ENCODE data around the gene IQGAP1. TPM values are rescaled to one million over a fixed set of nuclear protein-coding genes. Genes with fewer than 3 reads are reported as not detected.

IQGAP1 gene
- total and polyA plus RNA-seq, 4 donors = 83.0 to 396 (median 189) TPM

- WGBS, 2 donors = 70 to 73% methylated on average over 7 of the region's 7 CpGs
- H3K9me3 ChIP-seq (ENCODE audit: control insufficient read depth in 4 of 4, insufficient read depth in 3 of 4, low read length in 3 of 4) = no peaks in the 10 kb centered on the region
- ATAC-seq (ENCODE audit: insufficient read depth, low FRiP score) (no peak), DNase-seq (peak; percentile 56 to 82 (median 79))
- H3K4me3 ChIP-seq = no peak overlapping the region
- H3K4me1 ChIP-seq (ENCODE audit: control insufficient read depth in 5 of 5, insufficient read depth in 5 of 5, low read length in 5 of 5) = peaks cover 0 to 4% (median 0%) of the 10 kb centered on the region in 5 donors
- H3K36me3 ChIP-seq (ENCODE audit: control insufficient read depth in 4 of 4, insufficient read depth in 4 of 4, low read length in 4 of 4) = peaks cover 16 to 55% (median 38%) of the 10 kb centered on the region in 4 donors
- no peak overlapping the region for H3K9ac ChIP-seq (ENCODE audit: insufficient read depth in 1 of 2, low read length in 2 of 2)
- no peaks in the 10 kb centered on the region for H3K27me3 ChIP-seq (ENCODE audit: control insufficient read depth in 3 of 3, insufficient read depth in 3 of 3, low read length in 2 of 3)
- no peak for TF ChIP-seq CTCF (IDR thresholded peaks at IDR 0.05; ENCODE audit: control extremely low read depth, extremely low read depth)
- H3K27ac ChIP-seq (ENCODE audit: low read depth in 1 of 2, low read length in 1 of 2) = peak overlapping the region in 1 of 2 donors; percentile 15
Measured at GRCh38 chr15:90482124-90483011, 94.3 kb downstream of the IQGAP1 start.

DNA sequence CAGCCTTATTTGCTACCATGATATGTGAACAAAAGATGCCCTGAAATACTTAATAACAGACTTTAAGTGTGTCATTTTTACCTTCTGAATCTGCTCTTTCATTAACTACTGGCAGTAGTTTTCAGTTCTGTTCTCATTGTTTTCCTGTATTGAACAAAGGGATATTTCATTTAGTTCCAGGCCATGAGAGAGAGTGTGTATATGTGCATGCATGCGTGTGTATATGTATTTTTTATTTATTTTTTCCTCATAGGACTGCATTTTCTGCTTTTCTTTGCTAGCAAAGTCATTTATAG lies 94.9 kb downstream of the IQGAP1 start:
- Histone ChIP-seq H3K27me3 (ENCODE audit: control insufficient read depth in 3 of 3, insufficient read depth in 3 of 3, low read length in 2 of 3) (no peaks in the 10 kb centered on the region), H3K27ac (ENCODE audit: low read depth in 1 of 2, low read length in 1 of 2) (no peak overlapping the region)
- 44 to 53% methylated on average over 1 of the region's 1 CpG for WGBS, 2 donors

GRCh38 chr15:90483637-90484036 lies 95.6 kb downstream of the IQGAP1 start:
- Histone ChIP-seq H3K9ac (ENCODE audit: insufficient read depth in 1 of 2, low read length in 2 of 2) (no peak overlapping the region), H3K4me1 (ENCODE audit: control insufficient read depth in 5 of 5, insufficient read depth in 5 of 5, low read length in 5 of 5) (peaks cover 0 to 4% (median 0%) of the 10 kb centered on the region in 5 donors), H3K27me3 (ENCODE audit: control insufficient read depth in 3 of 3, insufficient read depth in 3 of 3, low read length in 2 of 3) (no peaks in the 10 kb centered on the region), H3K36me3 (ENCODE audit: control insufficient read depth in 4 of 4, insufficient read depth in 4 of 4, low read length in 4 of 4) (peaks cover 21 to 57% (median 44%) of the 10 kb centered on the region in 4 donors), H3K9me3 (ENCODE audit: control insufficient read depth in 4 of 4, insufficient read depth in 3 of 4, low read length in 3 of 4) (no peaks in the 10 kb centered on the region), H3K27ac (ENCODE audit: low read depth in 1 of 2, low read length in 1 of 2) (no peak overlapping the region), H3K4me3 (no peak overlapping the region)
- 93 to 97% methylated on average over 2 of the region's 2 CpGs for whole genome bisulfite sequencing, 2 donors
- TF ChIP-seq CTCF (IDR thresholded peaks at IDR 0.05; ENCODE audit: control extremely low read depth, extremely low read depth) = no peak
- ATAC-seq (ENCODE audit: insufficient read depth, low FRiP score) (no peak), DNase-seq (no peak)

More for the DNA sequence above, 94.9 kb downstream of the IQGAP1 start:
- Histone ChIP-seq H3K36me3 (ENCODE audit: control insufficient read depth in 4 of 4, insufficient read depth in 4 of 4, low read length in 4 of 4) (peaks cover 21 to 57% (median 41%) of the 10 kb centered on the region in 4 donors), H3K9me3 (ENCODE audit: control insufficient read depth in 4 of 4, insufficient read depth in 3 of 4, low read length in 3 of 4) (no peaks in the 10 kb centered on the region), H3K4me3 (no peak overlapping the region), H3K4me1 (ENCODE audit: control insufficient read depth in 5 of 5, insufficient read depth in 5 of 5, low read length in 5 of 5) (peaks cover 0 to 4% (median 0%) of the 10 kb centered on the region in 5 donors), H3K9ac (ENCODE audit: insufficient read depth in 1 of 2, low read length in 2 of 2) (no peak overlapping the region)
- TF ChIP-seq CTCF (IDR thresholded peaks at IDR 0.05; ENCODE audit: control extremely low read depth, extremely low read depth) = no peak
- ATAC-seq (ENCODE audit: insufficient read depth, low FRiP score) (no peak), DNase-seq (no peak)

Measured in lung (tissue), 12 donors.